ENCODE results near the gene DENND5A. TPM values are rescaled to one million over a fixed set of nuclear protein-coding genes. Genes with fewer than 3 reads are reported as not detected.

DENND5A gene
- total RNA-seq, 1 experiment from 2014 or later, result 136 TPM

DNA sequence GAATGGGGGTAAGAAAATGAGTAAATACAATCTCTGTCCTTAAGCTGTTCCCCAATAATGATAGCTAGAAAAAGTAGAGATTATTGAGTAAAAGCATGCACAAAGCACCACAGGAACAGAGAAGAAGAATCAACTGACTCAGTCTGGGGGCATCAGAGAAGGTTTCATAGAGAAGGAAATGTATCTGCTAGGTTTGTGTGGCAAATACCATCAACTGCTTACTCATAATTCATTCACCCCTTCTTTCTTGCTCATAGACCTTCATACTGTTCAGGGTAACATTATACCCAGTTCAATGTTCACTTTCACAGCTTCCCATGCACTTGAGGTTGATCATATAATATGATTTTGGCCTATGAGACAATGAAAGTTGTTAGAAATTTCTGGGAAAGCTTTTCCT lies 88.6 kb downstream of the DENND5A start:
- H3K27ac ChIP-seq (ENCODE audit: low read length), result no peak overlapping the region
- no TSS peak for BruUV-seq (replicated peaks)
- TF ChIP-seq, protein P1, sequence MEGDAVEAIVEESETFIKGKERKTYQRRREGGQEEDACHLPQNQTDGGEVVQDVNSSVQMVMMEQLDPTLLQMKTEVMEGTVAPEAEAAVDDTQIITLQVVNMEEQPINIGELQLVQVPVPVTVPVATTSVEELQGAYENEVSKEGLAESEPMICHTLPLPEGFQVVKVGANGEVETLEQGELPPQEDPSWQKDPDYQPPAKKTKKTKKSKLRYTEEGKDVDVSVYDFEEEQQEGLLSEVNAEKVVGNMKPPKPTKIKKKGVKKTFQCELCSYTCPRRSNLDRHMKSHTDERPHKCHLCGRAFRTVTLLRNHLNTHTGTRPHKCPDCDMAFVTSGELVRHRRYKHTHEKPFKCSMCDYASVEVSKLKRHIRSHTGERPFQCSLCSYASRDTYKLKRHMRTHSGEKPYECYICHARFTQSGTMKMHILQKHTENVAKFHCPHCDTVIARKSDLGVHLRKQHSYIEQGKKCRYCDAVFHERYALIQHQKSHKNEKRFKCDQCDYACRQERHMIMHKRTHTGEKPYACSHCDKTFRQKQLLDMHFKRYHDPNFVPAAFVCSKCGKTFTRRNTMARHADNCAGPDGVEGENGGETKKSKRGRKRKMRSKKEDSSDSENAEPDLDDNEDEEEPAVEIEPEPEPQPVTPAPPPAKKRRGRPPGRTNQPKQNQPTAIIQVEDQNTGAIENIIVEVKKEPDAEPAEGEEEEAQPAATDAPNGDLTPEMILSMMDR (IDR thresholded peaks at IDR 0.05), result no peak
- TF ChIP-seq, protein P2, sequence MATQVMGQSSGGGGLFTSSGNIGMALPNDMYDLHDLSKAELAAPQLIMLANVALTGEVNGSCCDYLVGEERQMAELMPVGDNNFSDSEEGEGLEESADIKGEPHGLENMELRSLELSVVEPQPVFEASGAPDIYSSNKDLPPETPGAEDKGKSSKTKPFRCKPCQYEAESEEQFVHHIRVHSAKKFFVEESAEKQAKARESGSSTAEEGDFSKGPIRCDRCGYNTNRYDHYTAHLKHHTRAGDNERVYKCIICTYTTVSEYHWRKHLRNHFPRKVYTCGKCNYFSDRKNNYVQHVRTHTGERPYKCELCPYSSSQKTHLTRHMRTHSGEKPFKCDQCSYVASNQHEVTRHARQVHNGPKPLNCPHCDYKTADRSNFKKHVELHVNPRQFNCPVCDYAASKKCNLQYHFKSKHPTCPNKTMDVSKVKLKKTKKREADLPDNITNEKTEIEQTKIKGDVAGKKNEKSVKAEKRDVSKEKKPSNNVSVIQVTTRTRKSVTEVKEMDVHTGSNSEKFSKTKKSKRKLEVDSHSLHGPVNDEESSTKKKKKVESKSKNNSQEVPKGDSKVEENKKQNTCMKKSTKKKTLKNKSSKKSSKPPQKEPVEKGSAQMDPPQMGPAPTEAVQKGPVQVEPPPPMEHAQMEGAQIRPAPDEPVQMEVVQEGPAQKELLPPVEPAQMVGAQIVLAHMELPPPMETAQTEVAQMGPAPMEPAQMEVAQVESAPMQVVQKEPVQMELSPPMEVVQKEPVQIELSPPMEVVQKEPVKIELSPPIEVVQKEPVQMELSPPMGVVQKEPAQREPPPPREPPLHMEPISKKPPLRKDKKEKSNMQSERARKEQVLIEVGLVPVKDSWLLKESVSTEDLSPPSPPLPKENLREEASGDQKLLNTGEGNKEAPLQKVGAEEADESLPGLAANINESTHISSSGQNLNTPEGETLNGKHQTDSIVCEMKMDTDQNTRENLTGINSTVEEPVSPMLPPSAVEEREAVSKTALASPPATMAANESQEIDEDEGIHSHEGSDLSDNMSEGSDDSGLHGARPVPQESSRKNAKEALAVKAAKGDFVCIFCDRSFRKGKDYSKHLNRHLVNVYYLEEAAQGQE (IDR thresholded peaks at IDR 0.05; ENCODE audit: insufficient read depth in 1 of 2, low read depth in 2 of 2, low read length in 1 of 2), result no peak
- TF ChIP-seq POLR2AphosphoS5 (IDR thresholded peaks at IDR 0.05; ENCODE audit: low read depth, low read length) (no peak), TCF7L2 (IDR thresholded peaks at IDR 0.05; ENCODE audit: low read depth, low read length) (no peak), SIN3A (IDR thresholded peaks at IDR 0.05; ENCODE audit: borderline replicate concordance, insufficient read depth, low read depth, low read length) (no peak)
- in situ Hi-C loops (cut with HindIII; ENCODE audit: low pct_unique_long_range_greater_than_20kb, low sequenced_read_pairs) (no loop called here), intact Hi-C loops (cut with micrococcal nuclease; ENCODE audit: unreplicated experiment) (loop anchor here (10.0 kb wide), 1 partner anchor 208 kb away; the partner anchor contains the start of gene IPO7)
- peaks cover 28% of the 10 kb centered on the region for H3K36me3 ChIP-seq (ENCODE audit: control insufficient read depth, insufficient read depth, low read length)
- H3K9me3 ChIP-seq (ENCODE audit: control insufficient read depth, insufficient read depth, low read depth, low read length), result no peaks in the 10 kb centered on the region
- H3K27me3 ChIP-seq (ENCODE audit: control insufficient read depth, insufficient read depth, low read length), result no peaks in the 10 kb centered on the region
- no peaks in the 10 kb centered on the region for H3K4me1 ChIP-seq (ENCODE audit: control insufficient read depth, insufficient read depth, low read length)
- POLR2A ChIA-PET, result no interaction called here
- DNase-seq (ENCODE audit: low read depth, low spot score) (no peak), ATAC-seq (no peak)
- CTCF ChIA-PET, result no interaction called here
- no peak overlapping the region for H3K4me3 ChIP-seq (ENCODE audit: low read depth in 2 of 2, low read length in 2 of 2)

DNA sequence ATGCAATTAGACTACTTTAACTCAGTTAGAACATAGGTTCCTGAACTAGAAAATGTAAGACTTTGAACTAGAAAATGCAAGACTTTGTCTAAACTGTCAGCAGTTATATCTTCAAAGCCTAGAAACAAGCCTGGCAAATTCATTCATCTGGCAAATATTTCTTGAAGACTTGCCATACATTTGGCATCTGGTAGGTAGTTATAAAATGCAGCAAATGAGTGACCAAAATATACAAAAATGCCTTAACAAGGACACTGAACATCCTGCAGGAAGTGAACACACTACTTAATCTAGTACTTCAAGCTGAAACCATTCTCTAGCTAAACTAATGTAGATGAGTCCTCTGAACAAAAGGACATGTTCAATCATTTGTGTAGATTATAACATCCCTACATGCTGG lies 89.0 kb downstream of the DENND5A start:
- POLR2A ChIA-PET, result no interaction called here
- BruUV-seq (replicated peaks), result no TSS peak
- Histone ChIP-seq H3K36me3 (ENCODE audit: control insufficient read depth, insufficient read depth, low read length) (peaks cover 28% of the 10 kb centered on the region), H3K4me3 (ENCODE audit: low read depth in 2 of 2, low read length in 2 of 2) (no peak overlapping the region), H3K4me1 (ENCODE audit: control insufficient read depth, insufficient read depth, low read length) (no peaks in the 10 kb centered on the region), H3K27me3 (ENCODE audit: control insufficient read depth, insufficient read depth, low read length) (no peaks in the 10 kb centered on the region), H3K27ac (ENCODE audit: low read length) (no peak overlapping the region), H3K9me3 (ENCODE audit: control insufficient read depth, insufficient read depth, low read depth, low read length) (no peaks in the 10 kb centered on the region)
- TF ChIP-seq SIN3A (IDR thresholded peaks at IDR 0.05; ENCODE audit: borderline replicate concordance, insufficient read depth, low read depth, low read length), result no peak
- TF ChIP-seq, protein P1 (IDR thresholded peaks at IDR 0.05), result no peak
- TF ChIP-seq POLR2AphosphoS5 (IDR thresholded peaks at IDR 0.05; ENCODE audit: low read depth, low read length), result no peak
- TF ChIP-seq, protein P2 (IDR thresholded peaks at IDR 0.05; ENCODE audit: insufficient read depth in 1 of 2, low read depth in 2 of 2, low read length in 1 of 2), result no peak
- TF ChIP-seq TCF7L2 (IDR thresholded peaks at IDR 0.05; ENCODE audit: low read depth, low read length), result no peak
- no peak for ATAC-seq
- intact Hi-C loops (cut with micrococcal nuclease; ENCODE audit: unreplicated experiment), result loop anchor here (10.0 kb wide), 1 partner anchor 209 kb away; the partner anchor contains the start of gene IPO7
- CTCF ChIA-PET, result no interaction called here
- in situ Hi-C loops (cut with HindIII; ENCODE audit: low pct_unique_long_range_greater_than_20kb, low sequenced_read_pairs), result no loop called here
- no peak for DNase-seq (ENCODE audit: low read depth, low spot score)

Measured in Panc1 (cell line).